Measurements from ENCODE around the gene PROM1.

- no peak for TF ChIP-seq POLR2A (IDR thresholded peaks at IDR 0.05)
- TF ChIP-seq CTCF (IDR thresholded peaks at IDR 0.05) = no peak
Measured at GRCh38 chr4:15965325-15965724, 118.5 kb downstream of the PROM1 start.
